Activated CD4-positive, alpha-beta T cell treated with anti-CD3 and anti-CD28 coated beads, Interleukin-2, amount 50 U/mL, for 24 hours (primary cell): Measurements from ENCODE around the gene CDK11A.
"Not testable (repeated sequence)": the region's sequence is repeated elsewhere in the genome, so short reads cannot be mapped to it uniquely, and the experiment has no call there.

Experiments used
- DNase-seq, 2 donors: peaks; one replicate each; pipeline ENCODE4 v3.0.0-alpha.2; 2020; ENCODE audit warnings: low read depth in 1 of 2, low spot score in 1 of 2

The CDK11A gene

DNA sequence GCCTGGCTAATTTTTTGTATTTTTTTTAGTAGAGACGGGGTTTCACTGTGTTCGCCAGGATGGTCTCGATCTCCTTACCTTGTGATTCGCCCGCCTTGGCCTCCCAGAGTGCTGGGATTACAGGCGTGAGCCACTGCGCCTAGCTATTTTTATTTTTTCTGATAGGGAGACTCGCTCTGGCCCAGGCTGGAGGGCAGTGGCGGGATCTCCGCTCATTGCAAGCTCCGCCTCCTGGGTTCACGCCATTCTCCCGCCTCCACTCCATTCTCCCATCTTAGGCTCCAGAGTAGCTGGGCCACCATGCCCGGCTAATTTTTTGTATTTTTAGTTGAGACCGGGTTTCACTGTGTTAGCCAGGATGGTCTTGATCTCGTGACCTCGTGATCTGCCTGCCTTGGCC, 1.9 kb upstream of the CDK11A start:
- not testable (repeated sequence) for DNase-seq

DNA sequence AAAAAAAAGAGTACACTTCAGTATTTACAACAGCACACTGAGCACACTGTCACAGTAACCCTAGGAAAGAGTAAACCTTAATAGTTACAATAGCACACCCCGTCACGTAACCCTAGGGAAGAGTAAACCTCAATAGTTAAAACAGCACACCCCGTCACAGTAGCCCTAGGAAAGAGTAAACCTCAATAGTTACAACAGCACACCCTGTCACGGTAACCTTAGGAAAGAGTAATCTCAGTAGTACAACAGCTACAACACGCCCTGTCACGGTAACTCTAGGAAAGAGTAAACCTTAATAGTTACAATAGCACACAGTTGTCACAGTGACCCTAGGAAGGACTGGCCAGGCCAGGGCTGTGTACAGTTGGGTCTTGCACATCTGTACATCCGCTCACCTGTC, 3.0 kb downstream of the CDK11A start:
- no peak for DNase-seq

GRCh38 chr1:1715109-1715883, 8.9 kb downstream of the CDK11A start:
- DNase-seq: not testable (repeated sequence)

GRCh38 chr1:1707897-1708296, 16.3 kb downstream of the CDK11A start:
- not testable (repeated sequence) for DNase-seq

GRCh38 chr1:1707241-1707640, 16.9 kb downstream of the CDK11A start:
- not testable (repeated sequence) for DNase-seq

DNA sequence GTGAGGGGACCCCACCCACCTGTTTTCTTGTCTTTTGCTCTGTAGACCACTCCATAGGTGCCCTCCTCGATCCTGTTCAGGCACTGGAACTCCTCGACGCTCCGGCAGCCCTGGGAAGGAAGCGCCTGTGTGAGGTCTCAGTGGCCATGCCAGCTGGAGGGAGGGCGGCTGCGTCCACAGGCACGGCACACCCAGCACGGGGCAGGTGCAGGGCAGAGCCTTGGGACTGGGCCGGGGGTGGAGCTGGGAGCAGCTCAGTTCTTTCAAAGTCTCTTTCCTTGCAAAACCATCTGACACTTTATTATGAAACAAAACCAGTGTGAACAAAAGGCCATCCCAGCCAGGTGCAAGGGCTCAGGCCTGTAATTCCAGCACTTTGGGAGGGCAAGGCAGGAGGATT, 18.5 kb downstream of the CDK11A start:
- not testable (repeated sequence) for DNase-seq

DNA sequence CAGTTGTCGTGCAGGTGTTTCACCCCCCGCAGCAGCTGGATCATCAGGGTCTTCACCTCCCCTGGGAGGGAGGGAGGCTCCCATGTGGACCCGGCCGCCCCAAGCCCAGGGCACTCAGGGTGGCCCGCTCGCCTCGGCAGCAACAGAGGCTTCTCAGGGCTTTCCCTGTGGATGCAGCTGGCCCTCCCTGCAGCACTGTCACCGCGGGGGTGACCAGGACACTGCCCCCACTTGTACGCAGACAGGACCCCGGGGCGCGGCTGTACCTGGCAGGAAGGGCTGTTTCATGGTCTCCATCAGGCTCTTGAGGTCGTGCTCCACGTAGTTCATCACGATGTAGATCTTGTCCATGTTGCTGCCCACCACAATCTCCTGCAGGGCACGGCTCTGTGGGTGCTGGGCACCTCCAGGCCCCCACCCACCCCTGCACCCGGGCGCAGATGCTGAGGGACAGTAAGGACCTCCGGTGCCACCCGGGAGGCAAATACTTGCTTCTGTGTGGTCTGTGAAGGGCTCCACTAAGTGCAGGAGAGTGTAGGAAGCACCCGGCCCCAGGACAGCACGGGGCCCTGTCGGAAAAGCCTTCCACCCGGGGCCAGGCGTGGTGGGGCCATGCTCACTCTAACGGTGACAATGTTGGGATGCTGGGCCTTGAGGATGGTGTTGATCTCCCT, 19.7 kb downstream of the CDK11A start:
- not testable (repeated sequence) for DNase-seq

- no peak for DNase-seq
Observed at GRCh38 chr1:1703796-1704195, 20.4 kb downstream of the CDK11A start.

DNA sequence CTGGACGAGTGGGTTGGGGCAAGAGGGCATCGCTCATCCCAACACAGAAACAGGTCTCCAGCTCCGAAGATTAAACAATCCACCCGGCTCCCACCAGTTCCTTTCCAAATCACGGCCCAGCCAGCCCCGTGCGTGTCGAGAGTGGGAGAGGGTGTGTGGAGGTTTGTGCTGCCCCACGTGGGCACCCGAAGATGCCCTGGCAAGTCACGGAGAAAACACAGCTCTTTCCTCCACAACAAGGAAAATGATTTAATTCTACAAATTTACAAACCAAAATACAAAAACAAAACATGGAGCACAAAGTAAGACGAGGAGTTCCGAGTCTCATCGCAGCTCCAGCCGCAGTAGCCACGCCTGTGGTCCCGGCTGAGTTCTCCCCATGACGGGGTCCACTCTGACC, 21.7 kb downstream of the CDK11A start:
- not testable (repeated sequence) for DNase-seq

DNA sequence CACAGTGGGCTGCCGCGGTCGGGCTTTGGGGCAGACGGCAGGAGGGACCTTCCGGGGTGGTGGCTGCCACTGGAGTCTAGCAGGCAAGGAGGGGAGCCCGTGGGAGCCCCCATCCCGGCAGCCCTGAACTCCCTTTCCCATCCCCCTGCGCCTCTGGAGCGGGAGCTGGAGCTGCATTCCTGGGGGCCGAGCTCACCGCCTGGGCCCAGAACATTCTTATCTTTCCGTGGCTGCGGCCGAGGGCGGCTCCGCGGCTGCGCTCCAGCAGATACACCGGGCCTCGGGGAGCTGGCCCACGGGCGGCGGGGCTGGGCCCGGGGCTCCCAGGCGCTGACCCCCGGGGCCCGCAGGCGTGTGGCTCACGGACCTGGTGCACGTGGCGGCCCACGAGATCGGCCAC, 23.6 kb downstream of the CDK11A start:
- DNase-seq: not testable (repeated sequence)

- DNase-seq: not testable (repeated sequence)
Observed at GRCh38 chr1:1700067-1700466, 24.1 kb downstream of the CDK11A start.

- DNase-seq: not testable (repeated sequence)
Observed at GRCh38 chr1:1699061-1699460, 25.1 kb downstream of the CDK11A start.

- DNase-seq: not testable (repeated sequence)
Observed at GRCh38 chr1:1697358-1698183, 26.6 kb downstream of the CDK11A start.

DNA sequence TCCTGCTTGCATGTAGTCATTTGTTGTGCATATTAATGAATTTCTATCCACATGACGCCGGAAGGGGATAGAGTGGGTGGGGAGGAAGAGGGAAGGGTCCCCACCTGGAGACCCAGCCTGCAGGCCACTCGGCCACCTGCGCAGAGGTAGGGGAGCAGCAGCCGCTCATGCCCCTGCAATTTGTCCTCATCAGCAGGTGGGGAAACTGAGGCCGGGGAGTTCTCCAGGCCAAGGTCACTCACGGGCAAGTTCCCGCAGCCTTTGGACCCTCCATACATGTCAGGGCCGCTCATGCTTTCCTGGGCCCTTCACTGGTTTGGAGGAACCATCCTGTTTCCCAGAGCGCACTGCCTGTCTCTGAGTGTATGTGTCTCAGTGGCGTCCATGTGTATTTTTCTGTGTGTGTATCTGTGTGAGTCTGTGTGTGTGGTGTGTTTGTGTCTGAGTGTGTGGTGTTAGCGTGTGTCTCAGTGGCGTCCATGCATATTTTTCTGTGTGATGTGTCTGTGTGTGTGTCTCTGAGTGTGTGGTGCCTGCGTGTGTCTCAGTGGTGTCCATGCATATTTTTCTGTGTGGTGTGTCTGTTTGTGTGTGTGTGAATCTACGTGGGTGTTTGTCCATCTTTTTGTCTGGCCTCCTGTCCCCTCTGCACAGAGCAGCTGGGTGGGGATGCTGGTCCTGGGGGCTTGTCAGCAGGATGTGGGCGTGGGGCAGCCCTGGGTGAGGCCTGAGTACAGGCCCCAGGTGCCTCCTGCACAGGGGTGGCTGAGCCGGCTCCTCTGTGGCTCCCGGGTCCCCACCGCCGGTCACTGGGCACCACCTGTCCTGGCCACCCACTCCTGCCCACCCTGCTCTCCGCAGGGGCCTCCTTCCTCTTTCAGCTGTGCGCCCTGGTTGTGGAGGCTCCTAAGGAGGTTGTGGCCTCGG, 27.5 kb downstream of the CDK11A start:
- not testable (repeated sequence) for DNase-seq

GRCh38 chr1:1692714-1693647, 31.2 kb downstream of the CDK11A start, which contains the start of gene SLC35E2B:
TSS of gene SLC35E2B (minus strand) at chr1:1692795. CDS start at chr1:1676699, 16,096 bp downstream.
- DNase-seq: peak; percentile 62 to 91

- DNase-seq: peak in 1 of 2 donors; percentile 48
Observed at GRCh38 chr1:1692324-1692713, 31.8 kb downstream of the CDK11A start.

DNA sequence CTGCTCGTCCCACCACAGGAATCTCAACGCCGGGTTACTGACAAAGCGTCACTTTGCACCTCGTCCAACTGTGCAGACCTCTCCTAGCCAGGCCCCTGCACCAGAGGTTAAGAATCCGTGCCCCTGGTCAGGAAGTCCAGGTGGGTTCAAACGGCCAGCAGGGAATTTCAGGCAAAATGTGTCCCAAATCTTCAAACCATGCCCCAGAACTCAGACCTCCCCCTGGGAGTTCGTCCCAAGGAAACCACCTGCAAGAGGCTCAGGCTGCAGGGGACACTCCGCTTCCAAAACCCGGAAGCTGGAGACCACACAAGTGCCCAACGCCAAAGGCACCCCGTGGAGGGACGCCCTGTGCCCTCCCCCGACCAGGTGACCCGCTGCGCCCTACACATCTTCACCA, 32.7 kb downstream of the CDK11A start:
- DNase-seq: not testable (repeated sequence)

DNA sequence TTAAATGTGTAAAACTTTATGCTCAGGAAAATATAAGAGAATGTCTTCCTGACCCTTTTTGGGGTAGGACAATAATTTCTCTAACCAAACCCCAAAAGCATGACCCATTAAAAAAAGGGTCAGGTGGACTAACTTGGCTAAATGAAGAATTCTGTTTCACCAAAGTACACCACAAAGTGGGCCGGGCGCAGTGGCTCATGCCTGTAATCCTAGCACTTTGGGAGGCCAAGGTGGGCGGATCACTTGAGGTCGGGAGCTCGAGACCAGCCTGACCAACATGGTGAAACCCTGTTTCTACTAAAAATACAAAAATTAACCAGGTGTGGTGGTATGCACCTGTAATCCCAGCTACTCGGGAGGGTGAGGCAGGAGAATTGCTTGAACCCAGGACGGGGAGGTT, 34.6 kb downstream of the CDK11A start:
- DNase-seq: not testable (repeated sequence)

- DNase-seq: no peak
Observed at GRCh38 chr1:1687846-1688245, 36.3 kb downstream of the CDK11A start.
